GM18511 (cell line): Measurements from ENCODE around the gene SUCNR1.
"Not testable (repeated sequence)": the region's sequence is repeated elsewhere in the genome, so short reads cannot be mapped to it uniquely, and the experiment has no call there.

ENCODE experiments used
- ATAC-seq: cut with Tn5 transposase; IDR thresholded peaks from one replicate; pipeline ENCODE4 v1.9.1; 2021; ENCODE audit warnings: mild to moderate bottlenecking, moderate library complexity; ENCODE audit not compliant: unreplicated experiment

Gene SUCNR1

GRCh38 chr3:151873398-151873797, at the start of gene SUCNR1:
Gene SUCNR1, plus strand, starts transcription at chr3:151873643. Its CDS starts 6,250 bp downstream, at chr3:151879893.
- no peak for ATAC-seq

GRCh38 chr3:151827816-151828215, 45.6 kb upstream of the SUCNR1 start:
- ATAC-seq = no peak

- ATAC-seq = no peak
These were observed 37.5 kb upstream of the SUCNR1 start for GRCh38 chr3:151835751-151836525.

- no peak for ATAC-seq
These were observed 36.4 kb upstream of the SUCNR1 start for GRCh38 chr3:151837057-151837456.

GRCh38 chr3:151838574-151839312, 34.7 kb upstream of the SUCNR1 start:
- peak; percentile 85 for ATAC-seq

- ATAC-seq = no peak
These were observed 34.2 kb upstream of the SUCNR1 start for GRCh38 chr3:151839313-151839631.

- no peak for ATAC-seq
These were observed 31.6 kb upstream of the SUCNR1 start for GRCh38 chr3:151841801-151842200.

GRCh38 chr3:151843275-151843674, 30.2 kb upstream of the SUCNR1 start:
- ATAC-seq = no peak

GRCh38 chr3:151845306-151845905, 28.0 kb upstream of the SUCNR1 start:
- no peak for ATAC-seq

GRCh38 chr3:151850065-151850464, 23.4 kb upstream of the SUCNR1 start:
- ATAC-seq = not testable (repeated sequence)

- no peak for ATAC-seq
These were observed 21.2 kb upstream of the SUCNR1 start for GRCh38 chr3:151852074-151852811.

- ATAC-seq = no peak
These were observed 17.3 kb upstream of the SUCNR1 start for GRCh38 chr3:151856118-151856517.

- ATAC-seq = no peak
These were observed 16.8 kb upstream of the SUCNR1 start for GRCh38 chr3:151856641-151857040.

GRCh38 chr3:151859233-151859673, 14.2 kb upstream of the SUCNR1 start:
- no peak for ATAC-seq

- ATAC-seq = no peak
These were observed 13.5 kb upstream of the SUCNR1 start for GRCh38 chr3:151859905-151860304.

GRCh38 chr3:151863611-151864010, 9.8 kb upstream of the SUCNR1 start:
- ATAC-seq = no peak

- ATAC-seq = no peak
These were observed 8.9 kb upstream of the SUCNR1 start for GRCh38 chr3:151864423-151865101.

- ATAC-seq = no peak
These were observed 6.6 kb upstream of the SUCNR1 start for GRCh38 chr3:151866711-151867410.

- no peak for ATAC-seq
These were observed 5.8 kb upstream of the SUCNR1 start for GRCh38 chr3:151867666-151868065.

- ATAC-seq = no peak
These were observed 4.3 kb upstream of the SUCNR1 start for GRCh38 chr3:151869181-151869580.
